HG02840 (cell line): ENCODE measurements around the gene ILRUN.
"Not testable (repeated sequence)": the region's sequence is repeated elsewhere in the genome, so short reads cannot be mapped to it uniquely, and the experiment has no call there.

ENCODE experiments used
- ATAC-seq: cut with Tn5 transposase; IDR thresholded peaks from one replicate; pipeline ENCODE4 v1.9.1; 2021; ENCODE audit warnings: mild to moderate bottlenecking, moderate library complexity, moderate number of reproducible peaks; ENCODE audit not compliant: unreplicated experiment, low FRiP score

Gene ILRUN

GRCh38 chr6:34697904-34698559, 1.5 kb upstream of the ILRUN start:
- no peak for ATAC-seq

- ATAC-seq, result no peak
Observed at GRCh38 chr6:34697544-34697836, 923 bp upstream of the ILRUN start.

GRCh38 chr6:34696189-34696738, 303 bp downstream of the ILRUN start:
- peak; percentile 32 for ATAC-seq

GRCh38 chr6:34695729-34696188, 808 bp downstream of the ILRUN start:
- no peak for ATAC-seq

GRCh38 chr6:34692280-34692679, 4.3 kb downstream of the ILRUN start:
- ATAC-seq, result no peak

GRCh38 chr6:34689742-34690141, 6.8 kb downstream of the ILRUN start:
- ATAC-seq, result no peak

- ATAC-seq, result no peak
Observed at GRCh38 chr6:34688956-34689355, 7.6 kb downstream of the ILRUN start.

- no peak for ATAC-seq
Observed at GRCh38 chr6:34684919-34685318, 11.6 kb downstream of the ILRUN start.

GRCh38 chr6:34684364-34684763, 12.2 kb downstream of the ILRUN start:
- no peak for ATAC-seq

- peak; percentile 55 for ATAC-seq
Observed at GRCh38 chr6:34680802-34681515, 15.6 kb downstream of the ILRUN start.

- not testable (repeated sequence) for ATAC-seq
Observed at GRCh38 chr6:34680313-34680712, 16.3 kb downstream of the ILRUN start.

- ATAC-seq, result no peak
Observed at GRCh38 chr6:34679552-34680253, 16.9 kb downstream of the ILRUN start.

- ATAC-seq, result no peak
Observed at GRCh38 chr6:34676140-34676539, 20.4 kb downstream of the ILRUN start.

GRCh38 chr6:34674930-34675329, 21.6 kb downstream of the ILRUN start:
- ATAC-seq, result not testable (repeated sequence)

- no peak for ATAC-seq
Observed at GRCh38 chr6:34674268-34674639, 22.3 kb downstream of the ILRUN start.

GRCh38 chr6:34673064-34673463, 23.5 kb downstream of the ILRUN start:
- ATAC-seq, result no peak

- ATAC-seq, result no peak
Observed at GRCh38 chr6:34672657-34673043, 23.9 kb downstream of the ILRUN start.

- ATAC-seq, result peak; percentile 68
Observed at GRCh38 chr6:34671801-34672656, 24.5 kb downstream of the ILRUN start.

- no peak for ATAC-seq
Observed at GRCh38 chr6:34671367-34671766, 25.2 kb downstream of the ILRUN start.

GRCh38 chr6:34668799-34669198, 27.8 kb downstream of the ILRUN start:
- not testable (repeated sequence) for ATAC-seq
